ENCODE results near the gene NRL.

Gene NRL

DNA sequence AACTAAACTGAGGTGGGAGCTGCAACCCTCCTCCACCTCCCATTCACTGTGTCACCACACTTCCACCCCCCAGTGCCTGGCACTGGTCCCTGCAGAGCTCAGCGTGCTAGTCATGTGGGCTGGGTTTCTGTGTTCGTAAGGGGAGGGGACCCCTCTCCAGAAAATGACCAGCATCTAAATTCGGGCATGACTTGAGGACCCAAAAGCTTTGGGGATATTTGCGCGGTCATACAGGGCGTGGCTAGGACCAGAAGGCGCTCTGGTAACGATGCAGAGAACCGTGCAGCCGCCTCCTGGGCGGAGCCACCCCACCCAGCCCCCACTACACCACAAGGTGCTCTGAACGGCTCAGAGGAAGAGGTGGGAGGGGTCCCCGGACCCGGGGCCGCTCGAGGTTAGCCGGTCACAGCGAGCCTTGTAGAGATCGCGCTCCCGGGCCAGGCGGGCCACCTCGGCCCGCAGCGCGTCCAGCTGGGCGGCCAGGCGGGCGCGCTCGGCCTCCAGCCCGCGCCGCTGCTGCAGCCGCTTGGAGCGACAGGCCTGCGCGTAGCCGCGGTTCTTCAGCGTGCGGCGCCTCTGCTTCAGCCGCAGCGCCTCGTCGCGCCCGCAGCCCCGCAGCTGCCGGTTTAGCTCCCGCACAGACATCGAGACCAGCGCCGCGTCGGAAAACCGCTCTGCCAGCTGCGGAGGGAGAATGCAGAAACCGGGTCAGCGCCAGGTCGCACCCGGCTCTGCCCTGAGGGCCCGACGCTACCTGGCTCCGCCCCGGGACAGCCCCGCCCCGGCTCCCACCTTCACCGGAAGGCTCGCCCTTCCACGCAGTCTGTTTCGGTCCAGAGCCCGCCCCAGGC lies 33.6 kb downstream of the NRL start:
- peak; percentile 32 to 71 (median 39) for DNase-seq (ENCODE audit: low read depth in 3 of 3)

DNA sequence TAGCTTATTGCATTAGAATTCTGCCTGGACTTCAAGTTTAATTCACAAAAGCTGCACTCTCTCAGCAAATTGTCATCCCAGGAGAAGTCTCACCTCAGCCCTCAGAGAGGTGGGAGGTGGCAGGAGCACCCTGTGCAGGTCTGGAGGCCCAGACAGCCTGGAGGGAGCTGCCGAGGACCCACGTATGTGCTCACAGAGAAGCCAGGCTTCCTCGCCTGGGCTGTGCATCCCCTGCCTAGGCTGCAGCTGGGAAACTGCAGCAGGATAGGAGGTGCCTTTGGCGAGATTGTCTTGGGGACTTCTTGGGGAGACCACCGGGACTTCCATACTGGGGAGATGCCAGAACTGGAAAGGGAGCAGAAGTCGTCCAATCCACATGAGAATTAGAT lies 34.6 kb downstream of the NRL start:
- DNase-seq (ENCODE audit: low read depth in 3 of 3): no peak

GRCh38 chr14:24079491-24080141 lies 35.1 kb downstream of the NRL start:
- no peak for DNase-seq (ENCODE audit: low read depth in 3 of 3)

- no peak for DNase-seq (ENCODE audit: low read depth in 3 of 3)
Measured at GRCh38 chr14:24078146-24078545, 36.6 kb downstream of the NRL start.

DNA sequence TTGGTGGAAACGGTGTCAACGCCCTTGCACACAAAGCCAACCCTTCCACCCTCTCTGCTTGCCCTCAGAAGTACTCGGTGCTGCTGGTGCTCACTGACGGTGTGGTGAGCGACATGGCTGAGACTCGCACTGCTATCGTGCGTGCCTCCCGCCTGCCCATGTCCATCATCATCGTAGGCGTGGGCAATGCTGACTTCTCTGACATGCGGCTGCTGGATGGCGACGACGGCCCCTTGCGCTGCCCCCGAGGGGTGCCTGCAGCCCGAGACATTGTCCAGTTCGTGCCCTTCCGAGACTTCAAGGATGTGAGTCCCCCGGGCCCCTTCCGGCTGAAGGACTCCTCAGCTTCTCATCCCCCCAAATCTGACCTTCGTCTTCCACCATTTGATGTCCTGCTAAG lies 37.7 kb downstream of the NRL start:
- DNase-seq (ENCODE audit: low read depth in 3 of 3): no peak

- no peak for DNase-seq (ENCODE audit: low read depth in 3 of 3)
Measured at GRCh38 chr14:24076302-24076601, 38.5 kb downstream of the NRL start.

- no peak for DNase-seq (ENCODE audit: low read depth in 3 of 3)
Measured at GRCh38 chr14:24075485-24076301, 39.1 kb downstream of the NRL start.

DNA sequence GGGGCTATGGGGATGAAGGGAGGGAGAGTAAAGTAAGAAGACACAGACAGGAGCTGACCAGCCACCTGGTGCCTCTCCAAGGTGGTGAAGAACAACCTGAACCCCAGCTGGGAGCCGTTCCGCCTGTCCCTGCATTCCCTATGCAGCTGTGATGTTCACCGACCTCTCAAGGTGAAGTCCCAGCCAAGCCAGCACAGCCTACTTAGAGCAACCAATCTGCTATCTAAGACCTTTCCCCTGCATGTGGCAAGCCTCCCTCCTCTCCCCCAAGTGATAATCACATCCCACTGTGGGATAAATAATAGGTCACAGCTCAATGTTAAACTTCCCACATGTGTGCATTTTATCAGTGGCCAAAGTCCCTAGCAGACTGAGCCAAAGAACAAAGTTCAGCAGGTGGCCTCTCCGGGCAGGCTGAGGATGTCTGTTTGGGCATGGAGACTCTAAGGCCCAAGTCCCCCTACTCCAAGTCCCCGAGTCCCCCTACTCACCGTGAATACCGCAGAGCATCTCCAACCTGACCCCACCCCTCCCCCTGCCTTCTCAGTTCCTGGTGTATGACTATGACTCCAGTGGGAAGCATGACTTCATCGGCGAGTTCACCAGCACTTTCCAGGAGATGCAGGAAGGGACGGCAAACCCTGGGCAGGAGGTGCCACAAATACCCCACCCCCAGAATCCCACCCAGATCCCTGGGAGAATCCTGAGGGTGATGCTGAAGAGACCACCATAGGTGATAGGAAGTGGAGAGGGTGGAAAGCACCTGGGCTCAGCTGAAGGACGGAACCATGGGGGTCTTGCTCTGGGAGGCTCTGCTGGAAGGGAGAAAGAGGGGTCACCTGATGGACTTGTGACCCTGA lies 39.9 kb downstream of the NRL start:
- DNase-seq (ENCODE audit: low read depth in 3 of 3): no peak

DNA sequence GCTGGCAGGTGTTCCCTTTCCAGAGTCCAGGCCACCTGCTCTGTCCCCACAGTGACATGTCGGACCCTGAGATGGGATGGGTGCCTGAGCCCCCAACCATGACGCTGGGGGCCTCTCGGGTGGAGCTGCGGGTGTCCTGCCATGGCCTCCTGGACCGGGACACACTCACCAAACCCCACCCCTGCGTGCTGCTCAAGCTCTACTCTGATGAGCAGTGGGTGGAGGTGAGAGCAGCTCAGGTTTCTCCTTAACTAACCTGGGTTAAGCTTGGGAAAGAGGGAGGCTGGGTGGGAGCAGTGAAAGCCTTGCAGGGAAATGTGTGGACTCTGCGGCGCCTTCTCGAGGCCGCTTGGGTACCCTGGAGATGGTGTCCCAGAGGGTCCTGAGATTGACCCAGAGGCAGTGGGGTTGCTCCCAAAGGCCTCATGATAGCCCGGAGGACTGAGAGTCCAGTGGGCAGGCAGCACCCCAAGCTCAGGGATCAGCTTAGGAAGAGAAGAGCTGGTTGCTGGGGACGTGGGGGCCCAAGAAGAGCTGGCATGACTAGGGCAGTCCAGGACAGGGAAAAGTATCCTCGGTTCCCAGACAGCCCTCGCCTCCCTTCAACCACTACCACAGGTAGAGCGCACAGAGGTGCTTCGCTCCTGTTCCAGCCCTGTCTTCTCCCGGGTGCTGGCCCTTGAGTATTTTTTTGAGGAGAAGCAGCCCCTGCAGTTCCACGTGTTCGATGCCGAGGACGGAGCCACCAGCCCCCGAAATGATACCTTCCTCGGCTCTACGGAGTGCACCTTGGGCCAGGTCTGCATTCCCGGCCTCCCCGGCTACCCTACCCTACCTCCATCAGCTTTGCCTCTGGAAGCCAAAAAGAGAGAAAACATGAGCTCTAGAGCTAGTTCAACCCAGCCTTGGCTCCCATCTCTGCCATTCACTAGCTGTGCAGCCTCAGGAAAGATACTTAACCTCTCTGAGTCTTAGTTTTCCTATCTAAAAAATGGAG lies 41.6 kb downstream of the NRL start:
- no peak for DNase-seq (ENCODE audit: low read depth in 3 of 3)

- DNase-seq (ENCODE audit: low read depth in 3 of 3): no peak
Measured at GRCh38 chr14:24072436-24072835, 42.3 kb downstream of the NRL start.

GRCh38 chr14:24071836-24072430 lies 42.8 kb downstream of the NRL start:
- DNase-seq (ENCODE audit: low read depth in 3 of 3): no peak

- peak in 1 of 3 donors; percentile 55 for DNase-seq (ENCODE audit: low read depth in 3 of 3)
Measured at GRCh38 chr14:24071144-24071697, 43.5 kb downstream of the NRL start, which contains the start of gene CPNE6. CPNE6 (plus strand) TSS chr14:24071562; CDS start chr14:24072937, 1,375 bp downstream.

DNA sequence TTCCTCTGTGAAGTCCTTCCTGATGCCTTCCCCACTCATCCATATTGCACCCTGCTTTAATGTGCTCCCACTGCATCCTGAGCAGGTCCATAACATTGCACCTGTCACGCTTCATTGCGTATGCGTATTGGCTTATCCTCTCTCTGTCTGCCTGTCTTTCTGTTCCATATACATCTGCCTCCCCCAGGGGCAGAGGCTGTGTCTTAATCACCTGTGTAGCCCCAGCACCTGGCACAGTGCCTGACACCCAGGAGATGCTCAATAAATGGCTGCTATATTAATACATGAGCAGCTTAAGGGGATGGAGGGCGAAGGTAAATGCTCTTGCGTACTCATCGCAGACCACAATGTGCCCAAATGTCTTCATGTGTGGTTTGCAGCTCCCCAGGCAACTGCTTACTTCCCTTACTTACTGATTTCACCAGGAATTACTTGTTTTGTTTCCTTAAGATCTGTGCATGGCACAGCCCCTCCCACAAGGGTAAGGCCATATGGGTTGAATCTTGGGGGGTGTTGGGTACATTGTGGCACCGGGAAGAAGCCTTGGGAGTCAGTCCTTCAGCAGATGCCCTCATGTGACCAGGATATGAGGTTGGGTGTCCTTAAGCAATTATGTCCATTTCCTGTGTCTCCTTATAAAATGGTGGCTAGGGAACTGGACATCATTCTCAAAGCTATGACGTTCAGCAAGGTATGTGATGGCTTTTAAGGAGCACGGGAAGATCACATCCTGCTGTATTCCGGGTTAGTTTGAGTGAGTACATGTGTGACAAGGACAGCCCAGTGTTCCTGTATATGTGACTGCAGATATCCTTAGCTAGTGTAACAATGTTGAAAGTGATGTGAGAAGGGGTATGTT lies 44.2 kb downstream of the NRL start:
- no peak for DNase-seq (ENCODE audit: low read depth in 3 of 3)

DNA sequence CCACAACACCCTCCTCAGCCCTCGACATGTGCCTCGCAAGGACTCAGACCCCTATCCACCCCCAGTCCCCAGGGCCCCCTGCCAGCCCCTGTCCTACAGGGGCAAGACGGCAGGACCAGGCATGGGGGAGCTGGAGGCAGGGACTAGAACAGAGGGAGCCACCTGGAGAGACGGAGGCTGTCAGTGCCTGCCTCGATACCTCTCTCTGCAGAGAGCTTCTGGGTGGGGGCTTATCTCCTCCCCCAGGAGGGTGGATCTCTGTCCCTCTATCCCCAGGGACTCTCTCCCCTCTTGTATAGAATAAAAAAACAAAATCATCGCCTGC lies 45.4 kb downstream of the NRL start:
- no peak for DNase-seq (ENCODE audit: low read depth in 3 of 3)

DNA sequence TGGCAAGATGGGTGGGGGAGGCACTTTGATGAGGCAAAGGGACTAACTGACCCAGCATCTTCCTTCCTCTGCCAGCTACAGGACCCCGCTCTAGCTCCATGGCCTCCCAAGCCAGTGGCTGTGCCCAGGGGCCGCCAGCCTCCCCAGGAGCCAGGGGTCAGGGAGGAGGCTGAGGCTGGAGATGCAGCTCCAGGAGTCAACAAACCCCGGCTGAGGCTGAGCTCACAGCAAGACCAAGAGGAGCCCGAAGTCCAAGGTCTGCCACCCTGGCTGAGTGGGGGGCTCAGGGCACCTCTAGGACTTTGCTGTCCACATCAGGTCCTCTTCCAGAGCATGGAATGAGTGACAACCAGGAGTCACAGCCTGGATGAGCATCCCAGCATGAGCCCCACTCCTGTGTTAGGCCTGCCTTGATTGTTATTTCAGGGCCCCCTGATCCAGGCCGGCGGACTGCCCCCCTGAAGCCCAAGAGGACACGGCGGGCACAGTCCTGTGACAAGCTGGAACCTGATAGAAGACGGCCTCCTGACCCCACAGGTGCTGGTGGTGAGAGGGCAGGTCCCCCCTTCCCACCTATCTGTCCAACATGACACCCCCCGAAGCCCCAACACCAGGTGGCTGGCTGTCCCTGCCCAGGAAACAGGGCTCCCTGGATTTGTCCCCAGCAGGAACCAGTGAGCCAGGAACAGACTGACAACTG lies 45.9 kb downstream of the NRL start:
- DNase-seq (ENCODE audit: low read depth in 3 of 3): no peak

GRCh38 chr14:24067133-24068082 lies 47.3 kb downstream of the NRL start:
- DNase-seq (ENCODE audit: low read depth in 3 of 3): no peak

DNA sequence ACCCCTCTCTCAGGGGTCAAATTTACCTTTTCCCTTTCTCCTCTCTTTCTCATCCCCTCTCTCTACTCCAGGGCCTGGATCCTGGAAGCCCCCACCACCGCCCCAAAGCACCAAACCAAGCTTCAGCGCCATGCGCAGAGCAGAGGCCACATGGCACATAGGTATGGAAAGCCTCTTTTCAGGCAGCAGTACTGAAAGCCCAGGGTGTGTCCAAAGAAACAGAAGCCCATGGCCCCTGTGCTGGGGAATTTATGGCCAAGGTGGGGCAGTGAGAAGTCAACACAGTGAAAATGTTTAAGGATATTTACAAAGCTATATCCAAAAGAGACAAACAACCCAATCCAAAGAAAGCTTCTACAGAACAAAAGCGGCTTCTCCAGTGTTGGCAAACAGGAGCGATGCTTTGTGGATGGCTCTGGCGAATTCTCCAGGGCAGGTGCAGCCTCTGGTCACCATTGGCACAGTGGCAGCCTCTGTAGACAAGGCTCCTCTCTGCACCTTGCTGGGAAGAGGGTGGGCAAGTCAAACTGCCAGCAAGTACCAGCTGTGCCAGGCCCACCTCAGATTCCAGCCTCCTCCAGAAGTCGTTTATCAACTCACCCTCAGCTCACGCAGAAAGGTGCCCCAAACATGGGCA lies 48.1 kb downstream of the NRL start:
- no peak for DNase-seq (ENCODE audit: low read depth in 3 of 3)

Measured in stimulated activated CD4-positive, alpha-beta T cell treated with anti-CD3 and anti-CD28 coated beads, TNF-alpha, amount 100 ng/mL, for 48 hours (primary cell).